Activated B cell treated with CpG ODN at 0.5 μM for 24 hours (primary cell): ENCODE data around the gene TCF7L2. TPM values are rescaled to one million over a fixed set of nuclear protein-coding genes. Genes with fewer than 3 reads are reported as not detected.

Source experiments
- ATAC-seq: fragments of 200-7000 bp; cut with Tn5 transposase; one replicate; pipeline ENCODE4 v1.10.0; 2021; ENCODE audit warnings: low read depth, mild to moderate bottlenecking, moderate library complexity
- CTCF ChIA-PET: fragments of 350-600 bp; sonication (Branson Sonifier 250); formaldehyde crosslinking; loops from one replicate; lab custom pipeline; 2021; ENCODE audit warnings: antibody characterized with exemption; lab: Charles Lee
- POLR2A ChIA-PET: fragments of 350-600 bp; sonication (Branson Sonifier 250); formaldehyde crosslinking; loops from one replicate; lab custom pipeline; 2021; ENCODE audit warnings: antibody characterized with exemption; lab: Charles Lee
- DNase-seq: peaks from one replicate; pipeline ENCODE4 v3.0.0; 2022
- H3K27ac Mint-ChIP-seq: one replicate; pipeline ENCODE4 v1.8.0; 2020; ENCODE audit warnings: mixed read lengths
- H3K27me3 Mint-ChIP-seq: one replicate; pipeline ENCODE4 v1.8.0; 2021; ENCODE audit warnings: mixed read lengths
- H3K36me3 Mint-ChIP-seq: one replicate; pipeline ENCODE4 v1.8.0; 2021; ENCODE audit warnings: low read depth, mixed read lengths
- H3K4me1 Mint-ChIP-seq: one replicate; pipeline ENCODE4 v1.8.0; 2021; ENCODE audit warnings: mixed read lengths
- H3K4me3 Mint-ChIP-seq: one replicate; pipeline ENCODE4 v1.8.0; 2020; ENCODE audit warnings: mild to moderate bottlenecking, mixed read lengths
- H3K9me3 Mint-ChIP-seq: one replicate; pipeline ENCODE4 v1.8.0; 2020; ENCODE audit warnings: mixed read lengths
- intact Hi-C: fragments of 100-400 bp; cut with micrococcal nuclease; formaldehyde crosslinking; loops from one replicate; pipeline ENCODE4 v1.15.1; 2024
- total RNA-seq: library from RNA; stranded (reverse); gene quantifications from 2 replicates; pipeline ENCODE4 v1.2.3, GENCODE V29; 2022
- TF ChIP-seq, protein P1 (sequence below): fragments of 200-600 bp; IDR thresholded peaks from one replicate; pipeline ENCODE4 v1.8.0; 2022; ENCODE audit warnings: antibody characterized with exemption, mild to moderate bottlenecking

Gene TCF7L2
- total RNA-seq, 1 donor from 2014 or later = 2.2 TPM

DNA sequence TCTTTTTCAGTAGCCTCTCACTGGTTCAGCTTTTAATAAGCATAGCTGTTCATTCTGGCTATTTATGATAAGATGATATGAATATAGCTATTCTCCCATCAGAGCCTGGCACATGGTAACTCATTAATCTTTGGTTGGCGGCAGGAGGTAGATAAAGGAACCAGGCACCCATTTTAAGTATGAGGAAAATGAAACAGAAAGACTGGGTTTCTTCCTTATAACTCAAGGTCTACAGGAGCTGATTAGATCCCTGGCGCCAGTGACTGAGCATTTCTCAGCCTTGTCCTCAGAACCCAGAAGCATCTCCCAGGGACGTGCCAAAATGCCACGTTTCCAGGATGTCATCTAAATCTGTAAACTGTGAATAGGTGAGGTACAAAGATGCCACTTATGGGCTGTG, 141.9 kb downstream of the TCF7L2 start:
- DNase-seq (no peak), ATAC-seq (no peak)
- no peak overlapping the region for H3K27ac Mint-ChIP-seq
- CTCF ChIA-PET = no interaction called here
- H3K4me1 Mint-ChIP-seq = peaks cover 21% of the 10 kb centered on the region
- no peak overlapping the region for H3K4me3 Mint-ChIP-seq
- TF ChIP-seq, protein P1, sequence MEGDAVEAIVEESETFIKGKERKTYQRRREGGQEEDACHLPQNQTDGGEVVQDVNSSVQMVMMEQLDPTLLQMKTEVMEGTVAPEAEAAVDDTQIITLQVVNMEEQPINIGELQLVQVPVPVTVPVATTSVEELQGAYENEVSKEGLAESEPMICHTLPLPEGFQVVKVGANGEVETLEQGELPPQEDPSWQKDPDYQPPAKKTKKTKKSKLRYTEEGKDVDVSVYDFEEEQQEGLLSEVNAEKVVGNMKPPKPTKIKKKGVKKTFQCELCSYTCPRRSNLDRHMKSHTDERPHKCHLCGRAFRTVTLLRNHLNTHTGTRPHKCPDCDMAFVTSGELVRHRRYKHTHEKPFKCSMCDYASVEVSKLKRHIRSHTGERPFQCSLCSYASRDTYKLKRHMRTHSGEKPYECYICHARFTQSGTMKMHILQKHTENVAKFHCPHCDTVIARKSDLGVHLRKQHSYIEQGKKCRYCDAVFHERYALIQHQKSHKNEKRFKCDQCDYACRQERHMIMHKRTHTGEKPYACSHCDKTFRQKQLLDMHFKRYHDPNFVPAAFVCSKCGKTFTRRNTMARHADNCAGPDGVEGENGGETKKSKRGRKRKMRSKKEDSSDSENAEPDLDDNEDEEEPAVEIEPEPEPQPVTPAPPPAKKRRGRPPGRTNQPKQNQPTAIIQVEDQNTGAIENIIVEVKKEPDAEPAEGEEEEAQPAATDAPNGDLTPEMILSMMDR = no peak
- intact Hi-C loops = no loop called here
- peaks cover 14% of the 10 kb centered on the region for H3K9me3 Mint-ChIP-seq
- no peaks in the 10 kb centered on the region for H3K36me3 Mint-ChIP-seq
- peaks cover 6% of the 10 kb centered on the region for H3K27me3 Mint-ChIP-seq
- POLR2A ChIA-PET = interaction anchor here (0.6 kb wide), 1 partner anchor 1165 kb away, joined by 12 read pairs; no protein-coding TSS in a partner anchor

DNA sequence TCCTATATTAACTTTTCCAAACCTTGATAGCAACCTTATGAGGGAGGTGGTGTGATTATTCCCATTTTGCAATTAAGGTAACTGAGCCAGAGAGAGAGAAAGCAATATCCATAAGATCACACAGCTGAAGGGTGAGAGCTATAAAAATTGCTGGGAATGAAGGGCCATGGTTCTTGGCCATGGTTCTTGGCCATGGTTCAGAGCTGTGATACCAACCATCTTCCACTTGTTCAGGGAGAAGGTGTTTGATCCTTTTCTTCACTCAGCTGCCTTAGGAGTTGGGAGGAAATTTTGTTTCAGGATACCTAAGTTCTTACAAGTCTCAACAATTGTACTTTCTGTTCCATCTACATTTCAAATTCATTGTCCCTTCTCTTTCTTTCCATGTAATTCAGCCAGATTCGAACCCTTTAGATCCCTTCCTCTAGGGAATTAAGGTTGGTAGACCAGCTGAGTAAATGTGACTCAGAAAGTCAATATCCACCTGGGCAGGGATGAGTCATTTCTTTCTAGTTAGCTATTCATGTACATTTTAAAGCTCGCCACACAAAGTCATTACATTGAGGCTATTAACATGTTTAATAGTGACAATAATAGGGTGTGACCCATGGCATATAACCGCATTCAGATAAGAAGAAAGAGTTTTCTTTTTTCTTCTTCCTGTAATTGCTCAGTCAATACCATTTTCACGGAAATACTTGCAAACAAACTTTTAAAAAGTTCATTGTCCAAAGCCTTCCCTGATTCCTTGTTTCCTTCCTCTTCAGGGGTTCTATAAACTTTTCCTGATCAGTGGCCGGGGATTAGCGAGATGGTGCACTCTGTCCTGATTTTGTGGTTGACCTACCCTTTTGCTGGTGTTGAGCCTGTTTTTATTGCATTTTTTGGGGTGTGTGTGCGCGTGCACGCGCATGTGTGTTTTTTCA, 143.4 kb downstream of the TCF7L2 start:
- Mint-ChIP-seq H3K4me1 (peaks cover 21% of the 10 kb centered on the region), H3K27ac (no peak overlapping the region), H3K36me3 (no peaks in the 10 kb centered on the region), H3K4me3 (peak overlapping the region; percentile 21), H3K9me3 (peaks cover 14% of the 10 kb centered on the region), H3K27me3 (peaks cover 4% of the 10 kb centered on the region)
- DNase-seq (no peak), ATAC-seq (no peak)
- TF ChIP-seq, protein P1 = no peak
- CTCF ChIA-PET = no interaction called here
- POLR2A ChIA-PET = no interaction called here
- intact Hi-C loops = loop anchor here (2.0 kb wide), 2 partner anchors 113 to 563 kb away; no protein-coding TSS in a partner anchor

DNA sequence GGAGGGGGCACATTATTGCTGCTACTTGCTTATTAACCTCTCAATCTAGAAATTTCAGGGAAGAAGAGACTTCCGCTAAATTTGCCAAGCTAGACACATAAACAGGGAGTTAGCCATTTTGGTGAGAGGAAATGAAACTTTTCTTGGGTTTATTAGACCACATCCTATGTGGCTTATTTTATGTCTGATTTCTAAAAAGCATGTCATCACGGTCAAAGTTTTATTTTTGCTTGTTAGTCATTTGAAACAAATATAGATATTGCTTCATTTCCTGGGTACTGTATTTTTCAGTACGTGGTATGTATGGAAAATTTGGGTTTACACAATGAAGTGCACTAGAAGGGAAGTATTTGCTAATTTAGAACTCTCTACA, 144.1 kb downstream of the TCF7L2 start:
- peak; percentile 67 for ATAC-seq
- H3K27ac Mint-ChIP-seq = peak overlapping the region; percentile 3
- peaks cover 4% of the 10 kb centered on the region for H3K27me3 Mint-ChIP-seq
- peak overlapping the region; percentile 21 for H3K4me3 Mint-ChIP-seq
- peaks cover 14% of the 10 kb centered on the region for H3K9me3 Mint-ChIP-seq
- TF ChIP-seq, protein P1 = no peak
- ChIA-PET POLR2A (no interaction called here), CTCF (no interaction called here)
- peaks cover 21% of the 10 kb centered on the region for H3K4me1 Mint-ChIP-seq
- intact Hi-C loops = loop anchor here (2.0 kb wide), 2 partner anchors 113 to 563 kb away; no protein-coding TSS in a partner anchor
- DNase-seq = no peak
- no peaks in the 10 kb centered on the region for H3K36me3 Mint-ChIP-seq

DNA sequence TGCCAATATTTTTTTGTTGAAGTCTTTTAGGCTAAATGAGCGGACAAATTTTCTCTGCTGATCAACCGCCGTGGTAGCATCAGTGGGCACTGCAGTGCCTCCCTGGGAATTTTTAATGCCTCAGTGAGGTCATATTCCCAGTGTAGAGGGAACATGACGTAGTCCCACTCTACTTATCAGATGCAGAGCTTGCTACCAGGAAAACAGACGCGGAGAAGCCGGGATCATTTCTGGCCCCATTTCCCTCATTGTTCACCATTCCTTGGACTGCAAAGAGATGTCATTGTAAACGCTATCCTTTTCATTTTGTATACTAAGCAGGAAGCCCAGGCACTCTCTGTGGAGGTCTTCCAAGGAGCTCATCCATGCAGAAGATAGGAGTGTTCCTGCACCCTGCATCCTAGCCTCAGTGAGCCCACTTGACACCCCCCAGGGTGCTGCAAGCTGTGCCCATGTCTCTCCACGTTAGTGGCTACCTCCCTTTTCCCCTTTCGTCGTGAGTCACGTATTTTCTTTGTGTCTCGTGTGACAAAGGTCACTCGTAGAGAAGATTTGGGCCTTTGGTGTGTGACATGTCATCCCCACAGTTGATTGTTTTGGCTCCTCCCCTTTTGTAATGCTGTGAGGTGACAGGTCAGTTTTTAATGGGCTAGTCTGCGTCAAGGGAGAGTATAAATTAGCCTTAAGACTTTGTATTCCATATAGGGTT, 145.5 kb downstream of the TCF7L2 start:
- H3K4me1 Mint-ChIP-seq = peaks cover 21% of the 10 kb centered on the region
- H3K36me3 Mint-ChIP-seq = no peaks in the 10 kb centered on the region
- no peak overlapping the region for H3K4me3 Mint-ChIP-seq
- POLR2A ChIA-PET = no interaction called here
- H3K27ac Mint-ChIP-seq = no peak overlapping the region
- TF ChIP-seq, protein P1 = no peak
- no peak for DNase-seq
- CTCF ChIA-PET = no interaction called here
- H3K27me3 Mint-ChIP-seq = peaks cover 6% of the 10 kb centered on the region
- H3K9me3 Mint-ChIP-seq = peaks cover 14% of the 10 kb centered on the region
- no peak for ATAC-seq
- intact Hi-C loops = loop anchor here (2.0 kb wide), 2 partner anchors 115 to 565 kb away; no protein-coding TSS in a partner anchor
